HepG2 (cell line): ENCODE data around the gene BPIFB6.

Experiments used
- CTCF ChIP-seq: sonication (generic); formaldehyde crosslinking; IDR thresholded peaks from 2 replicates; pipeline ENCODE4 v1.5.0; 2020; ENCODE audit warnings: mild to moderate bottlenecking, missing genetic modification reagents, moderate library complexity
- POGZ ChIP-seq: sonication (generic); formaldehyde crosslinking; IDR thresholded peaks from 2 replicates; pipeline ENCODE4 v1.4.0; 2020; ENCODE audit warnings: mild to moderate bottlenecking, missing genetic modification reagents
- POLR2A ChIP-seq, 2 experiments: IDR thresholded peaks; 2 replicates each; pipeline ENCODE4 v1.6.1; 2011; ENCODE audit warnings: low read depth in 2 of 2, low read length in 2 of 2, mild to moderate bottlenecking in 1 of 2, moderate library complexity in 1 of 2; ENCODE audit not compliant: insufficient read depth in 1 of 2
- POLR2AphosphoS5 ChIP-seq: IDR thresholded peaks from 2 replicates; pipeline ENCODE4 v1.6.1; 2012; ENCODE audit warnings: low read depth, low read length
- ZNF562 ChIP-seq: sonication (generic); formaldehyde crosslinking; IDR thresholded peaks from 2 replicates; pipeline ENCODE4 v1.8.0; 2022; ENCODE audit warnings: missing genetic modification reagents, borderline replicate concordance

- TF ChIP-seq CTCF (CRISPR knock-in tag) (no peak), POLR2AphosphoS5 (no peak), POGZ (no peak), ZNF562 (CRISPR knock-in tag) (no peak), POLR2A (IDR thresholded peaks at IDR 0.05; ENCODE audit: insufficient read depth in 1 of 2, low read depth in 2 of 2, low read length in 2 of 2) (no peak)
Measured at GRCh38 chr20:33079259-33079658, 47.8 kb downstream of the BPIFB6 start, which contains the start of gene BPIFB4.
